ENCODE measurements around the gene EGLN1. TPM values are rescaled to one million over a fixed set of nuclear protein-coding genes. Genes with fewer than 3 reads are reported as not detected.

The EGLN1 gene
- total and polyA plus RNA-seq, 2 experiments from 2014 or later = 1.9 to 6.0 TPM

- Histone ChIP-seq H2AFZ (no peak overlapping the region), H3K9me2 (ENCODE audit: insufficient read depth) (no peaks in the 10 kb centered on the region), H3K27ac (ENCODE audit: low read depth) (no peak overlapping the region), H4K20me1 (replicated peaks; ENCODE audit: insufficient read depth) (0 out of 2 replicates have a peak, but pooled peaks cover 5% of the 10 kb centered on the region), H3K79me2 (replicated peaks; ENCODE audit: insufficient read depth) (no peaks in the 10 kb centered on the region), H3K36me3 (ENCODE audit: insufficient read depth) (no peaks in the 10 kb centered on the region), H3K4me3 (no peak overlapping the region), H3F3A (replicated peaks; ENCODE audit: low read depth) (no peaks in the 10 kb centered on the region), H3K27me3 (ENCODE audit: insufficient read depth) (no peaks in the 10 kb centered on the region), H3K4me1 (ENCODE audit: insufficient read depth) (no peaks in the 10 kb centered on the region), H3K4me2 (no peak overlapping the region)
- H3K27ac Mint-ChIP-seq = no peak overlapping the region
- H3K9me3 Mint-ChIP-seq = no peaks in the 10 kb centered on the region
- no peaks in the 10 kb centered on the region for H3K4me1 Mint-ChIP-seq
- no peak for DNase-seq (ENCODE audit: low spot score)
- H3K36me3 Mint-ChIP-seq (ENCODE audit: low read depth) = no peaks in the 10 kb centered on the region
- ATAC-seq = no peak
- TF ChIP-seq POLR2AphosphoS5 (IDR thresholded peaks at IDR 0.05; ENCODE audit: low read depth) = no peak
- TF ChIP-seq CREB1 (CRISPR knock-in tag; IDR thresholded peaks at IDR 0.05; ENCODE audit: low read depth) = no peak
- no peak for TF ChIP-seq CTCF (conservative IDR thresholded peaks at IDR 0.05; ENCODE audit: low read depth in 2 of 2)
- no peak for TF ChIP-seq EZH2phosphoT487 (IDR thresholded peaks at IDR 0.05; ENCODE audit: unreplicated experiment)
- TF ChIP-seq NANOG (IDR thresholded peaks at IDR 0.05; ENCODE audit: borderline replicate concordance) = no peak
- TF ChIP-seq ZNF331 (CRISPR knock-in tag; IDR thresholded peaks at IDR 0.05; ENCODE audit: low read depth) = no peak
- no peak for TF ChIP-seq REST (IDR thresholded peaks at IDR 0.05; ENCODE audit: unreplicated experiment)
- no peak for TF ChIP-seq ETS1 (IDR thresholded peaks at IDR 0.05)
- no peak for TF ChIP-seq ZNF114 (CRISPR knock-in tag; IDR thresholded peaks at IDR 0.05)
- TF ChIP-seq JUNB (IDR thresholded peaks at IDR 0.05; ENCODE audit: unreplicated experiment) = no peak
- no peak for TF ChIP-seq STAT1 (IDR thresholded peaks at IDR 0.05; ENCODE audit: unreplicated experiment)
- no peak for TF ChIP-seq EZH2 (IDR thresholded peaks at IDR 0.05; ENCODE audit: low read depth, unreplicated experiment)
- no peak for TF ChIP-seq ZNF462 (CRISPR knock-in tag; IDR thresholded peaks at IDR 0.05)
- no peak overlapping the region for H3K4me3 Mint-ChIP-seq
- H3K27me3 Mint-ChIP-seq (ENCODE audit: insufficient read depth, low read depth, poor library complexity) = peaks cover 4% of the 10 kb centered on the region
Measured at GRCh38 chr1:231404318-231404717, 17.8 kb downstream of the EGLN1 start.
